ENCODE results near the gene MED29. TPM values are rescaled to one million over a fixed set of nuclear protein-coding genes. Genes with fewer than 3 reads are reported as not detected.

Gene MED29
- total and polyA plus RNA-seq, 2 of the 13 experiments (the other 11 are each of a cell fraction or from before 2014, with no cell fraction given) = 14.0 to 19.7 TPM

DNA sequence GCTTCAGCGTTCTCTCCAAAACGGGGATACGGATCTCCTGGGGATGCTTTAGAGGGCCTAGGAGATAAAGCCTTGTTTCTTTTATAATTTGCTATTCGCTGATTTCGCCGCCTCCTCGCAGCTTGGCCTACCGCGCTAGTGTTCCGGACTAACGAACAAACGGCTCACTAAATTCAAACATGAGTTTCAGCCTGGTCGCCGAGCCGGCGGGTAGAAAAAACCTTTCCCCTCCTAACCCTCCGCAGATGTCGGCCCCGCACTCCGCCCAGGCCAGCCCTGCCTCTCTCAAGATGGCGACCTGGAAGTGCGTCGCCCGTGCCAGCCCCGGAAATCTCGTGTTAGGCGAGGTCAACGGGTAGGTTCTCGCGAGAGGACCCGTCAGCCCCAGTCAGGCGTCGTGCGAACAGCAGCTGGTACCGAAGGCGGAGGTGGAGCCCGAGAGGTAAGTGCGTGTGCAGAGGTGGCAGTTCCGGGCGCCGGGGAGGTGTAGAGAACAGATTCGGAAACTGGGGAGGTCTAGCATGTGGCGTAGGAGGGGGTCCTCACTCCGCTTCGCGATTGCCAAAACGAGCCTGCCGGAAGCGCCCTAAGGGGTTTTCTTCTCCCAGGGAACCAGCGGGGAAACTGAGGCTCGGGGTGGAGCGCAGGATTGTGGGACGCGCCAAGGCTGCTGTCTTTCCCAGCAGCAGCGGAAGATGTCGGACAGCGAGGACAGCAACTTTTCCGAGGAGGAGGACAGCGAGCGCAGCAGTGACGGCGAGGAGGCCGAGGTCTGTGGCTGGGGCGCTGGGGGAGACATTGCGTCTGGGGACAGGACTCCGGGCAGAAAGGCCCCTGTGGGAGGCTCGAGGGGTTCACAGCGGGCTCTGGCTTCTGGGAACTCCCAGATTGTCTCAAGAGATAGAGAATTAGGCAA is 54.3 kb downstream of the MED29 start, which contains the start of gene SUPT5H (continued):
- TF ChIP-seq CREB1 (IDR thresholded peaks at IDR 0.05) = peak; percentile 80
- peak; percentile 93 for TF ChIP-seq CREB1 (CRISPR knock-in tag; IDR thresholded peaks at IDR 0.05)
- no peak; the same call in 1 of the 2 replicates for TF ChIP-seq ZFP37 (CRISPR knock-in tag; IDR thresholded peaks at IDR 0.05; ENCODE audit: borderline replicate concordance)
- TF ChIP-seq ZNF510 (CRISPR knock-in tag; IDR thresholded peaks at IDR 0.05; ENCODE audit: low read depth) = no peak; the same call in 1 of the 2 replicates
- TF ChIP-seq, protein P1, sequence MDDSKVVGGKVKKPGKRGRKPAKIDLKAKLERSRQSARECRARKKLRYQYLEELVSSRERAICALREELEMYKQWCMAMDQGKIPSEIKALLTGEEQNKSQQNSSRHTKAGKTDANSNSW (CRISPR knock-in tag; IDR thresholded peaks at IDR 0.05; ENCODE audit: borderline replicate concordance) = peak; percentile 96; the same call in 1 of the 2 replicates
- no peak for TF ChIP-seq SCMH1 (CRISPR knock-in tag; IDR thresholded peaks at IDR 0.05; ENCODE audit: borderline replicate concordance)
- TF ChIP-seq JARID2 (CRISPR knock-in tag; IDR thresholded peaks at IDR 0.05; ENCODE audit: insufficient replicate concordance) = no peak
- TF ChIP-seq MAFG (CRISPR knock-in tag; IDR thresholded peaks at IDR 0.05) = no peak
- TF ChIP-seq, protein P2, sequence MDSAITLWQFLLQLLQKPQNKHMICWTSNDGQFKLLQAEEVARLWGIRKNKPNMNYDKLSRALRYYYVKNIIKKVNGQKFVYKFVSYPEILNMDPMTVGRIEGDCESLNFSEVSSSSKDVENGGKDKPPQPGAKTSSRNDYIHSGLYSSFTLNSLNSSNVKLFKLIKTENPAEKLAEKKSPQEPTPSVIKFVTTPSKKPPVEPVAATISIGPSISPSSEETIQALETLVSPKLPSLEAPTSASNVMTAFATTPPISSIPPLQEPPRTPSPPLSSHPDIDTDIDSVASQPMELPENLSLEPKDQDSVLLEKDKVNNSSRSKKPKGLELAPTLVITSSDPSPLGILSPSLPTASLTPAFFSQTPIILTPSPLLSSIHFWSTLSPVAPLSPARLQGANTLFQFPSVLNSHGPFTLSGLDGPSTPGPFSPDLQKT (CRISPR knock-in tag; IDR thresholded peaks at IDR 0.05; ENCODE audit: borderline replicate concordance) = no peak
- no peak for TF ChIP-seq HNF4A (CRISPR knock-in tag; IDR thresholded peaks at IDR 0.05)
- TF ChIP-seq KDM4B (CRISPR knock-in tag; IDR thresholded peaks at IDR 0.05) = peak; percentile 65; the same call in 1 of the 2 replicates
- TF ChIP-seq, protein P3, sequence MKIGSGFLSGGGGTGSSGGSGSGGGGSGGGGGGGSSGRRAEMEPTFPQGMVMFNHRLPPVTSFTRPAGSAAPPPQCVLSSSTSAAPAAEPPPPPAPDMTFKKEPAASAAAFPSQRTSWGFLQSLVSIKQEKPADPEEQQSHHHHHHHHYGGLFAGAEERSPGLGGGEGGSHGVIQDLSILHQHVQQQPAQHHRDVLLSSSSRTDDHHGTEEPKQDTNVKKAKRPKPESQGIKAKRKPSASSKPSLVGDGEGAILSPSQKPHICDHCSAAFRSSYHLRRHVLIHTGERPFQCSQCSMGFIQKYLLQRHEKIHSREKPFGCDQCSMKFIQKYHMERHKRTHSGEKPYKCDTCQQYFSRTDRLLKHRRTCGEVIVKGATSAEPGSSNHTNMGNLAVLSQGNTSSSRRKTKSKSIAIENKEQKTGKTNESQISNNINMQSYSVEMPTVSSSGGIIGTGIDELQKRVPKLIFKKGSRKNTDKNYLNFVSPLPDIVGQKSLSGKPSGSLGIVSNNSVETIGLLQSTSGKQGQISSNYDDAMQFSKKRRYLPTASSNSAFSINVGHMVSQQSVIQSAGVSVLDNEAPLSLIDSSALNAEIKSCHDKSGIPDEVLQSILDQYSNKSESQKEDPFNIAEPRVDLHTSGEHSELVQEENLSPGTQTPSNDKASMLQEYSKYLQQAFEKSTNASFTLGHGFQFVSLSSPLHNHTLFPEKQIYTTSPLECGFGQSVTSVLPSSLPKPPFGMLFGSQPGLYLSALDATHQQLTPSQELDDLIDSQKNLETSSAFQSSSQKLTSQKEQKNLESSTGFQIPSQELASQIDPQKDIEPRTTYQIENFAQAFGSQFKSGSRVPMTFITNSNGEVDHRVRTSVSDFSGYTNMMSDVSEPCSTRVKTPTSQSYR (CRISPR knock-in tag; IDR thresholded peaks at IDR 0.05; ENCODE audit: borderline replicate concordance) = 0 out of 2 replicates have a peak, but pooled peaks have one; percentile 35
- peak; percentile 90 for TF ChIP-seq ZNF335 (CRISPR knock-in tag; IDR thresholded peaks at IDR 0.05)
- TF ChIP-seq KDM6A (CRISPR knock-in tag; IDR thresholded peaks at IDR 0.05; ENCODE audit: low read depth) = no peak
- TF ChIP-seq, protein P4, sequence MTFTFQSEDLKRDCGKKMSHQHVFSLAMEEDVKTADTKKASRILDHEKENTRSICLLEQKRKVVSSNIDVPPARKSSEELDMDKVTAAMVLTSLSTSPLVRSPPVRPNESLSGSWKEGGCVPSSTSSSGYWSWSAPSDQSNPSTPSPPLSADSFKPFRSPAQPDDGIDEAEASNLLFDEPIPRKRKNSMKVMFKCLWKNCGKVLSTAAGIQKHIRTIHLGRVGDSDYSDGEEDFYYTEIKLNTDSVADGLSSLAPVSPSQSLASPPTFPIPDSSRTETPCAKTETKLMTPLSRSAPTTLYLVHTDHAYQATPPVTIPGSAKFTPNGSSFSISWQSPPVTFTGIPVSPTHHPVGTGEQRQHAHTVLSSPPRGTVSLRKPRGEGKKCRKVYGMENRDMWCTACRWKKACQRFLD (CRISPR knock-in tag; IDR thresholded peaks at IDR 0.05; ENCODE audit: borderline replicate concordance) = 0 out of 2 replicates have a peak, but pooled peaks have one; percentile 50
- TF ChIP-seq HDAC1 (CRISPR knock-in tag; IDR thresholded peaks at IDR 0.05) = peak; percentile 90
- TF ChIP-seq, protein P5, sequence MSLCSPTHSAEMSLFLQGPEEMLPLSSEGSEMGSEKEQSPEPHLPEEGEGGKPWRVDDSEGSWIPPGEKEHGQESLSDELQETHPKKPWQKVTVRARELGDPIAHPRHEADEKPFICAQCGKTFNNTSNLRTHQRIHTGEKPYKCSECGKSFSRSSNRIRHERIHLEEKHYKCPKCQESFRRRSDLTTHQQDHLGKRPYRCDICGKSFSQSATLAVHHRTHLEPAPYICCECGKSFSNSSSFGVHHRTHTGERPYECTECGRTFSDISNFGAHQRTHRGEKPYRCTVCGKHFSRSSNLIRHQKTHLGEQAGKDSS (CRISPR knock-in tag; IDR thresholded peaks at IDR 0.05; ENCODE audit: borderline replicate concordance, low read depth) = 0 out of 2 replicates have a peak, but pooled peaks have one; percentile 36
- TF ChIP-seq YEATS2 (CRISPR knock-in tag; IDR thresholded peaks at IDR 0.05; ENCODE audit: borderline replicate concordance) = peak; percentile 99
- TF ChIP-seq, protein P6, sequence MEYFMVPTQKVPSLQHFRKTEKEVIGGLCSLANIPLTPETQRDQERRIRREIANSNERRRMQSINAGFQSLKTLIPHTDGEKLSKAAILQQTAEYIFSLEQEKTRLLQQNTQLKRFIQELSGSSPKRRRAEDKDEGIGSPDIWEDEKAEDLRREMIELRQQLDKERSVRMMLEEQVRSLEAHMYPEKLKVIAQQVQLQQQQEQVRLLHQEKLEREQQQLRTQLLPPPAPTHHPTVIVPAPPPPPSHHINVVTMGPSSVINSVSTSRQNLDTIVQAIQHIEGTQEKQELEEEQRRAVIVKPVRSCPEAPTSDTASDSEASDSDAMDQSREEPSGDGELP (IDR thresholded peaks at IDR 0.05; ENCODE audit: borderline replicate concordance, low read depth) = peak; percentile 95
- TF ChIP-seq ZNF619 (CRISPR knock-in tag; IDR thresholded peaks at IDR 0.05) = peak; percentile 93
- TF ChIP-seq XRCC5 (optimal IDR thresholded peaks at IDR 0.05; ENCODE audit: low read length) = no peak
- TF ChIP-seq MIER2 (CRISPR knock-in tag; IDR thresholded peaks at IDR 0.05) = no peak

All from HepG2 (cell line).